Measurements from ENCODE around the gene SCART1.

Gene SCART1

GRCh38 chr10:133461027-133461426 is 7.3 kb downstream of the SCART1 start:
- no peak overlapping the region for H3K27ac ChIP-seq

GRCh38 chr10:133461841-133462240 is 8.1 kb downstream of the SCART1 start:
- H3K27ac ChIP-seq = no peak overlapping the region
- TF ChIP-seq CTCF (conservative IDR thresholded peaks at IDR 0.05) = no peak

More at GRCh38 chr10:133461027-133461426, 7.3 kb downstream of the SCART1 start:
- TF ChIP-seq CTCF (conservative IDR thresholded peaks at IDR 0.05) = no peak

- TF ChIP-seq CTCF (conservative IDR thresholded peaks at IDR 0.05) = no peak
- H3K27ac ChIP-seq = no peak overlapping the region
Observed at GRCh38 chr10:133462512-133463305, 9.0 kb downstream of the SCART1 start.

- H3K27ac ChIP-seq = no peak overlapping the region
- no peak for TF ChIP-seq CTCF (conservative IDR thresholded peaks at IDR 0.05)
Observed at GRCh38 chr10:133464582-133465031, 10.9 kb downstream of the SCART1 start.

- TF ChIP-seq CTCF (conservative IDR thresholded peaks at IDR 0.05) = no peak
- no peak overlapping the region for H3K27ac ChIP-seq
Observed at GRCh38 chr10:133465191-133465949, 11.6 kb downstream of the SCART1 start.

- no peak for TF ChIP-seq CTCF (conservative IDR thresholded peaks at IDR 0.05)
Observed at GRCh38 chr10:133465950-133466474, 12.3 kb downstream of the SCART1 start.

GRCh38 chr10:133466683-133467275 is 13.0 kb downstream of the SCART1 start:
- H3K27ac ChIP-seq = no peak overlapping the region
- TF ChIP-seq CTCF (conservative IDR thresholded peaks at IDR 0.05) = no peak

More at GRCh38 chr10:133465950-133466474, 12.3 kb downstream of the SCART1 start:
- no peak overlapping the region for H3K27ac ChIP-seq

All from VCaP (cell line).